ENCODE measurements around the gene CHP2.

CHP2 gene

DNA sequence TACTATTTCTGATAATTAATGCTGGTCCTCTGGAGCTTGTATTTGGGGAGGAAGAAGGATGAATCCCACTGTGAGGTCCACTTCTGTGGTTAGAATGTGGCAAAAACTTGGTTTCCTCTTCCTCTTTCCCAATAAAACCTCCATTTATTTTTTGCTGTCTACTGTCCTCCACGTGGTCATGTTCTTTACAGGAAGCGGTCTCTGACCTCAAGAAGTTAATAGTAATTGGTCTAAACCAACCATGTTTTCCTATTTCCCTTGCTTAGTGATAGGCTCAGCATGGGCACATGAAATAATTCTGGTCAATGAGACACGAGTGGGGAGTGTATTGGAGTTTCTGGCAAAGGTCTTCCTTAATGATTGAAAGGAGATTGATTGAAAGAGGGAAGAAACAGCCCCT lies 33.9 kb downstream of the CHP2 start:
- no peaks in the 10 kb centered on the region for H3K9me2 ChIP-seq (replicated peaks; ENCODE audit: insufficient read depth, low read length)
- no peak for TF ChIP-seq EZH2 (optimal IDR thresholded peaks at IDR 0.05; ENCODE audit: low read depth, low read length)
- no peak for TF ChIP-seq CTCF (IDR thresholded peaks at IDR 0.05; ENCODE audit: low read length)
- TF ChIP-seq EZH2phosphoT487 (IDR thresholded peaks at IDR 0.05; ENCODE audit: low read length), result no peak
- no peaks in the 10 kb centered on the region for H3K27me3 ChIP-seq (replicated peaks; ENCODE audit: insufficient read depth, low read length)
- no peaks in the 10 kb centered on the region for H3K79me2 ChIP-seq (ENCODE audit: low read length)
- no peaks in the 10 kb centered on the region for H3K4me1 ChIP-seq (ENCODE audit: low read length)
- H3K4me3 ChIP-seq (ENCODE audit: low read length), result no peak overlapping the region
- H3K9ac ChIP-seq (ENCODE audit: low read length), result no peak overlapping the region
- no peaks in the 10 kb centered on the region for H4K20me1 ChIP-seq (ENCODE audit: insufficient read depth, low read length)
- no peak overlapping the region for H2AFZ ChIP-seq (ENCODE audit: low read length)
- H3K4me2 ChIP-seq (ENCODE audit: low read depth, low read length), result no peak overlapping the region
- no peak for DNase-seq
- no peaks in the 10 kb centered on the region for H3K36me3 ChIP-seq (replicated peaks; ENCODE audit: insufficient read depth, low read length)
- H3K27ac ChIP-seq (ENCODE audit: low read length), result no peak overlapping the region
- H3F3A ChIP-seq (ENCODE audit: insufficient read depth, low read length), result no peaks in the 10 kb centered on the region
- H3K9me3 ChIP-seq (replicated peaks; ENCODE audit: insufficient read depth, low read length), result no peaks in the 10 kb centered on the region

- H3K4me3 ChIP-seq (ENCODE audit: low read length), result no peak overlapping the region
- H3F3A ChIP-seq (ENCODE audit: insufficient read depth, low read length), result no peaks in the 10 kb centered on the region
- H3K79me2 ChIP-seq (ENCODE audit: low read length), result no peaks in the 10 kb centered on the region
- DNase-seq, result no peak
- no peaks in the 10 kb centered on the region for H4K20me1 ChIP-seq (ENCODE audit: insufficient read depth, low read length)
- H3K9me3 ChIP-seq (replicated peaks; ENCODE audit: insufficient read depth, low read length), result no peaks in the 10 kb centered on the region
- no peaks in the 10 kb centered on the region for H3K9me2 ChIP-seq (replicated peaks; ENCODE audit: insufficient read depth, low read length)
- no peaks in the 10 kb centered on the region for H3K27me3 ChIP-seq (replicated peaks; ENCODE audit: insufficient read depth, low read length)
- H3K9ac ChIP-seq (ENCODE audit: low read length), result no peak overlapping the region
- H3K4me2 ChIP-seq (ENCODE audit: low read depth, low read length), result no peak overlapping the region
- H3K4me1 ChIP-seq (ENCODE audit: low read length), result no peaks in the 10 kb centered on the region
- no peak for TF ChIP-seq EZH2phosphoT487 (IDR thresholded peaks at IDR 0.05; ENCODE audit: low read length)
- TF ChIP-seq CTCF (IDR thresholded peaks at IDR 0.05; ENCODE audit: low read length), result no peak
- TF ChIP-seq EZH2 (optimal IDR thresholded peaks at IDR 0.05; ENCODE audit: low read depth, low read length), result no peak
- H3K27ac ChIP-seq (ENCODE audit: low read length), result no peak overlapping the region
- H3K36me3 ChIP-seq (replicated peaks; ENCODE audit: insufficient read depth, low read length), result no peaks in the 10 kb centered on the region
- no peak overlapping the region for H2AFZ ChIP-seq (ENCODE audit: low read length)
Observed at GRCh38 chr16:23795378-23795777, 40.6 kb downstream of the CHP2 start.

GRCh38 chr16:23796941-23797340 lies 42.1 kb downstream of the CHP2 start:
- H3K79me2 ChIP-seq (ENCODE audit: low read length), result no peaks in the 10 kb centered on the region
- H3K9me3 ChIP-seq (replicated peaks; ENCODE audit: insufficient read depth, low read length), result no peaks in the 10 kb centered on the region
- no peak overlapping the region for H3K27ac ChIP-seq (ENCODE audit: low read length)
- no peak overlapping the region for H3K4me3 ChIP-seq (ENCODE audit: low read length)
- H3K9me2 ChIP-seq (replicated peaks; ENCODE audit: insufficient read depth, low read length), result no peaks in the 10 kb centered on the region
- no peak overlapping the region for H2AFZ ChIP-seq (ENCODE audit: low read length)
- TF ChIP-seq CTCF (IDR thresholded peaks at IDR 0.05; ENCODE audit: low read length) (no peak), EZH2 (optimal IDR thresholded peaks at IDR 0.05; ENCODE audit: low read depth, low read length) (no peak), EZH2phosphoT487 (IDR thresholded peaks at IDR 0.05; ENCODE audit: low read length) (no peak)
- no peaks in the 10 kb centered on the region for H3K27me3 ChIP-seq (replicated peaks; ENCODE audit: insufficient read depth, low read length)
- no peaks in the 10 kb centered on the region for H4K20me1 ChIP-seq (ENCODE audit: insufficient read depth, low read length)
- no peaks in the 10 kb centered on the region for H3K4me1 ChIP-seq (ENCODE audit: low read length)
- no peak for DNase-seq
- H3K9ac ChIP-seq (ENCODE audit: low read length), result no peak overlapping the region
- H3K4me2 ChIP-seq (ENCODE audit: low read depth, low read length), result no peak overlapping the region
- H3F3A ChIP-seq (ENCODE audit: insufficient read depth, low read length), result no peaks in the 10 kb centered on the region
- no peaks in the 10 kb centered on the region for H3K36me3 ChIP-seq (replicated peaks; ENCODE audit: insufficient read depth, low read length)
